ENCODE results near the gene HSPA4. TPM values are rescaled to one million over a fixed set of nuclear protein-coding genes. Genes with fewer than 3 reads are reported as not detected.

The HSPA4 gene
- total and polyA plus RNA-seq, 2 of the 13 experiments (the other 11 are each of a cell fraction or from before 2014, with no cell fraction given) = 36.6 to 231 TPM

- peak; percentile 78; the same call in 1 of the 2 replicates for TF ChIP-seq ZNF558 (CRISPR knock-in tag; IDR thresholded peaks at IDR 0.05; ENCODE audit: borderline replicate concordance)
- 0 out of 2 replicates have a peak, but pooled peaks have one; percentile 69 for TF ChIP-seq ZNF335 (CRISPR knock-in tag; IDR thresholded peaks at IDR 0.05)
- TF ChIP-seq ZBTB39 (CRISPR knock-in tag; IDR thresholded peaks at IDR 0.05) = peak; percentile 60; the same call in 1 of the 2 replicates
- 0 out of 2 replicates have a peak, but pooled peaks have one; percentile 59 for TF ChIP-seq MAF1 (CRISPR knock-in tag; IDR thresholded peaks at IDR 0.05; ENCODE audit: borderline replicate concordance)
- peak in 1 of 2 experiments; percentile 74; a peak in 1 of 4 replicates for TF ChIP-seq REST (IDR thresholded peaks at IDR 0.05; ENCODE audit: borderline replicate concordance in 1 of 2, low read depth in 1 of 2, low read length in 2 of 2)
- no peak for TF ChIP-seq ZNF329 (CRISPR knock-in tag; IDR thresholded peaks at IDR 0.05; ENCODE audit: low read depth)
- no peak; the same call in 1 of the 2 replicates for TF ChIP-seq ZNF83 (CRISPR knock-in tag; IDR thresholded peaks at IDR 0.05; ENCODE audit: borderline replicate concordance)
- TF ChIP-seq SKI (IDR thresholded peaks at IDR 0.05; ENCODE audit: partially characterized antibody) = peak; percentile 8
- TF ChIP-seq, protein P1, sequence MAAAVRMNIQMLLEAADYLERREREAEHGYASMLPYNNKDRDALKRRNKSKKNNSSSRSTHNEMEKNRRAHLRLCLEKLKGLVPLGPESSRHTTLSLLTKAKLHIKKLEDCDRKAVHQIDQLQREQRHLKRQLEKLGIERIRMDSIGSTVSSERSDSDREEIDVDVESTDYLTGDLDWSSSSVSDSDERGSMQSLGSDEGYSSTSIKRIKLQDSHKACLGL (CRISPR knock-in tag; IDR thresholded peaks at IDR 0.05) = peak; percentile 64
- peak; percentile 95; the same call in 1 of the 2 replicates for TF ChIP-seq KLF6 (CRISPR knock-in tag; IDR thresholded peaks at IDR 0.05)
- peak; percentile 65 for TF ChIP-seq HES4 (CRISPR knock-in tag; IDR thresholded peaks at IDR 0.05; ENCODE audit: borderline replicate concordance)
- no peak for TF ChIP-seq SOX13 (IDR thresholded peaks at IDR 0.05)
- TF ChIP-seq SOX13 (CRISPR knock-in tag; conservative IDR thresholded peaks at IDR 0.05 in 1 of 2, IDR thresholded peaks at IDR 0.05 in 1 of 2) = peak in 1 of 2 experiments; percentile 29; a peak in 1 of 4 replicates
- 0 out of 2 replicates have a peak, but pooled peaks have one; percentile 80 for TF ChIP-seq ZNF724P (CRISPR knock-in tag; IDR thresholded peaks at IDR 0.05; ENCODE audit: borderline replicate concordance)
- peak; percentile 85; the same call in 1 of the 2 replicates for TF ChIP-seq HOXA3 (CRISPR knock-in tag; IDR thresholded peaks at IDR 0.05)
- peak; percentile 90 for TF ChIP-seq YEATS2 (CRISPR knock-in tag; IDR thresholded peaks at IDR 0.05; ENCODE audit: borderline replicate concordance)
- TF ChIP-seq ATRX (CRISPR knock-in tag; IDR thresholded peaks at IDR 0.05; ENCODE audit: borderline replicate concordance) = no peak
- TF ChIP-seq NFKBIZ (CRISPR knock-in tag; IDR thresholded peaks at IDR 0.05) = peak; percentile 68; the same call in 1 of the 2 replicates
- TF ChIP-seq CERS6 (CRISPR knock-in tag; IDR thresholded peaks at IDR 0.05) = no peak
These were observed at the start of gene HSPA4 (continued) for GRCh38 chr5:133051542-133052316.
